HG02870 (cell line): ENCODE data around the gene CCDC187.
"Not testable (repeated sequence)": the region's sequence is repeated elsewhere in the genome, so short reads cannot be mapped to it uniquely, and the experiment has no call there.

Experiments
- ATAC-seq: cut with Tn5 transposase; IDR thresholded peaks from one replicate; pipeline ENCODE4 v1.9.1; 2021; ENCODE audit warnings: mild to moderate bottlenecking, moderate library complexity; ENCODE audit not compliant: unreplicated experiment

CCDC187 gene

DNA sequence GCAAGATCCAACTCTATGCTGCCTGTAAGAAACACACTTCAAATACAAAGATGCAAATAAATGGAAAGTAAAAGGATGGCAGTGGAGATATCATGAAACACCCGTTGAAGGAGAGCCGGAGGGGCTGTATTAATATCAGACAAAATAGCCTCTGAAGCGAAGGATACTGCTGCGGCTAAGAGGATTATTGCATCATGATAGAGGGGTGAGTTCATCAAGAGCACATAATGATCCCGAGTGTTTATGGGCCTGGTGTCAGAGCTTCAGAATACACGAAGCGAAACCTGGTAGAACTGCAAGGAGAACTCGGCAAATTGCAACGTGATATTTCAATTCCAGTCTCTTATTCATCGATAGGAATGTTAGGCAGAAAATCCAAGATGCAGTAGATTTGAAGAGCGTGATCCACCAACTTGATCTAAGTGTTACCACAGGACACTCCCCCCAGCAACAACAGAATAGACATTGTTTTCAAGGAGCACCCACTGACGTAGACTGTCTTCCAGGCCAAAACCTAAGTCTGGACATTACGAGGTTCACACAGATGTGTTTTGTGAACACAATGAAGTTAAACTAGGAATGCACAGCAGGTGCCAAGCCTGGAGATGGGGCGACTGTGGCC lies 30.5 kb downstream of the CCDC187 start:
- ATAC-seq: no peak

- no peak for ATAC-seq
These were observed 33.7 kb downstream of the CCDC187 start for GRCh38 chr9:136270173-136270705.

DNA sequence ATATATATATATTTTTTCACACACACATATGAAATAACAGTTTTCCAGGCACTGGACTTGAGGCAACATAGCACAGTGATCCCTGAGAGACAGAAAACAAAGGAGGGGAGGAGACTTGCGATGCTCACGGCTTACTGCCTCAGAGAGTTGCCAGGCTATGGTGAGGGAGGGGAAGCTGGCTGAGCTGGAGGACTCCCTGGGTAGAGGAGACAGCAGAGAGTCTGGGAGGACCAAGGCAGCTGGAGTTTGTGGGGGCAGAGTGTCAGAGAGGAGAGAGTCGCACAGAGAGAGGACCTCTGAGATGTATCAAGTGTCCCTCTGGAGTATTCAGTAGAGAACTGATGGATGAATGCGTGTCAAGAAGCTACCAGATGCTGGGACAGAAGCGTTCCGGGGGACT lies 35.2 kb downstream of the CCDC187 start:
- ATAC-seq: no peak

DNA sequence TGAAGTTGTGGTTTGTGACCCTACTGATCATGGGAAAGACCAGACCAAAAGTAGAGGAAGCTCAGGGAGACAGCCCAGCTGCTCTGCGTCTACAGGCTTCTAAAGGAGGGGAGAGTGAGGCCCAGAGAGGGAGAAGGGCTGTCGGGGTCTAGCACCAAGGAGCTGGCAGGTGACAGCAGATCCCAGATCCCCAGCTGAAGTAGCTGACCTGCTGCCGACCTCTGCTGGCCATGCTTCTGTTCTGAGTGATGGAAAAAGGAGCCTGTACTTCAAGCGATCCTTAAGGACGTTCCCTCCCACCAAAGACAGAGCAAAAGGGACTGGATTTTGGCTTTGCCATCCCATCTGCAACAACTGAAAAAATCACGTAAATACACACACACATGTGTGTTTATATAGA lies 35.6 kb downstream of the CCDC187 start:
- ATAC-seq: no peak

GRCh38 chr9:136267261-136268111 lies 36.4 kb downstream of the CCDC187 start:
- ATAC-seq: peak; percentile 50

- not testable (repeated sequence) for ATAC-seq
These were observed 37.3 kb downstream of the CCDC187 start for GRCh38 chr9:136266641-136267040.

- ATAC-seq: no peak
These were observed 38.1 kb downstream of the CCDC187 start for GRCh38 chr9:136265561-136266355.

DNA sequence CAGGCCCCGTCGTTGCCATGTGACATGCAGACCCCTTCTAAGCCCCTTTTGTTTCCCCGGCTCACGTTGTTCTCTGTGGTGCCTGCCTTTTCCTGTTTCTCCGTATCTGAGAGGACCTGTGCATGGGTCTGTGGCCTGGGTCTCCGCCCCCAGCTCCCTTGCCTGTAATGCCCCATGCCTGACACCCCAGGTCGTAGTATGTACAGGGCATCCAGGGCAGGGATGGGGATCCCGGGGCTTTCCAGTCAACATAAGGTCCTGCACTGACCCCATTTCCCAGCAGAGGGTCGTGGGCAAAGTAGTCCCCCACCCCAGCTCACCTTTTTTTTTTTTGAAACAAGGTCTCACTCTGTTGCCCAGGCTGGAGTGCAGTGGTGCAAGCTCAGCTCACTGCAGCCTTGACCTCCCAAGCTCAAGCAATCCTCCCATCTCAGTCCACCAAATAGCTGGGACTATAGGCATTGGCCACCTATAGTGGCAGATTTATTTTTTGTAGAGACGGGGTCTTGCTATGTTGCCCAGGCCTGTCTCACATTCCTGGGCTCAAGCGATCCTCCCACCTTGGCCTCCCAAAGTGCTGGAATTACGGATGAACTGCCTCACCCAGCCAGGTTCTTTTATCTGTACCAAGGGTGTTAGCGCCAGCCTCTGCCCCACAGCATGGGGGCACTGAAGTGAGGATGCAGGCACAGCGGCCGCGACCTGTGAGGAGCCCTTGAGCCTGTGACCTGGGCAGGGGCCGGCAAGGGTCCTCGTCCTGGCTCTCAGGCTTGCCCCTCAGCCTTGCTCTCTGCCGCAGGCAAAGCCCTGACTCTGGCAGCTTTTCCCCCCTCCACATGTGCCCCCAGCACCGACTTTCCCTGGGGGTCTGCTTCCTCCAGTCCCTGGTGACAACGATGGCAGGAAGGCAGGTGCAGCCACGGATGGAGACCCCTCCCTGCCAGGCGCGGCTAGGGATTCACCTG lies 39.2 kb downstream of the CCDC187 start:
- ATAC-seq: no peak

- ATAC-seq: no peak
These were observed 39.9 kb downstream of the CCDC187 start for GRCh38 chr9:136264031-136264430.

- ATAC-seq: no peak
These were observed 41.2 kb downstream of the CCDC187 start for GRCh38 chr9:136262671-136263178.

DNA sequence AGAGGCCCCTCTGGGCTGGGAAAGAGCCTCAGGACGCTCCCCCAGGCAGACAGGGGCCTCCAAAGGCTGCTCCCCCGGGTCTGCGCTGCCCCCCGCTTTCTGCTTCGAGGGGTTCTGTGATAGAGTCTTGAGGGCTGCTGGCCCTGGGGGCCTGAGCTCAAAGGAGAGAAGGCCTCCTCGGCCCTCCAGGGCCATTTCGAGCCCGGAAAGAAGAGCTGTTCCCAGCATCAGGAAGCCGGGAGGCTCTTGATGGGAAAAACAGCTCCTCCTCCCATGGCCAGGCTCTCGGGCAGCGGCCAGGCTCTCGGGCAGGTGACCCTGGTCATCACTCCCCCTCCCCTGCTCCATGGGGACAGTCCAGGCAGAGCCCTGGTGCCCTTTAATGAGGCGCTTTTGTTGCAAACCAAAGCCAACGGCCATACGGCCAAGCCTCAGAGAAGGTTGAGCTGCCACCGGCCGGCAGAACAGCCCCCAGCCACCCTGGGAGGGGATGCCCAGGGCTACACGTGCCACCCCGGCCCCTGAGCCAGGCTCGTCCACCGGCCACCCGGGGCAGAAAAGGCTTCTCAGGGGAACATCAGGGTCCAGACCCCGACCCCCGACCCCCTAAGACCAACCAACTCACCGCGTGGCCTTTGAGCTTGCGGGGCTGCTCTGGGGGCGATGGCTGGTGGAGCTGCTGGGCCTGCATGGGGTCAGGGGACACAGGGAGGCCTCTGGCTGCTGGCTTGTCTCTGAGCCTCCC lies 42.0 kb downstream of the CCDC187 start:
- no peak for ATAC-seq

GRCh38 chr9:136260936-136261472 lies 42.9 kb downstream of the CCDC187 start:
- ATAC-seq: no peak

GRCh38 chr9:136260521-136260920 lies 43.4 kb downstream of the CCDC187 start:
- ATAC-seq: no peak

DNA sequence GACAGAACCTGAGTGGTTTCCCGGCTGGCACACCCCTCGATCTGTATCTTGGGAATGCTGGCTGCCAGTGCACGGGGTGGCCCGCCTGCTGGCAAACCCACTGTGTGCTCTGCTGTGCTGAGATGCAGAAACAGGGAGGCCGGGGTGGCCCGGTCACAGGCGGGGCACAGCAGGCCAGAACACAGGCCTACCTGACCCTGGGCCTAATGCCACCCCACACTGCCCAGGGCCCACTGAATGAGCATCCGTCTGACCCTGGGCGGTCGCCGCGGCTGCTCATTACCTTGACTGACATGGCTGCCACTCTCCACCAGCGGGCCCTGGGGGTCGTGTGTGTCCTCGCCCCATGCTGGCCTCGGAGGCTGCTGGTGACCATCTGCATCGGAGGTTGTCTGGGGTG lies 44.1 kb downstream of the CCDC187 start:
- no peak for ATAC-seq

DNA sequence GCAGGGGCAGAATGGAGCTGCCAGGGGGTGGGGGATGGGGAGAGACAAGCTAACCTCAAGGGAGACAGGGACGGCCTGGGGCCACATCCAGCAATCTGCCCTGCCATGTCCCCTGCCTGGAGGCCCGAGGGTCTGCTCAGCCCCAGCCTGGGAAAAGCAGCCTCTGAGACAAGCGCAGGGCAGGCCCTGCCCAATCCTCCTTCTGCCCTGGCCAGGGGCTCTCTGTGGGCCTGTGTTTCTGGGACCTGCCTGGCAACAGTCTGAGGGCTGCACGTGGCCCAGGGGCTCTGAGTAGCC lies 44.4 kb downstream of the CCDC187 start:
- ATAC-seq: no peak

GRCh38 chr9:136258786-136259516 lies 44.9 kb downstream of the CCDC187 start:
- no peak for ATAC-seq

- no peak for ATAC-seq
These were observed 45.6 kb downstream of the CCDC187 start for GRCh38 chr9:136258299-136258625.

DNA sequence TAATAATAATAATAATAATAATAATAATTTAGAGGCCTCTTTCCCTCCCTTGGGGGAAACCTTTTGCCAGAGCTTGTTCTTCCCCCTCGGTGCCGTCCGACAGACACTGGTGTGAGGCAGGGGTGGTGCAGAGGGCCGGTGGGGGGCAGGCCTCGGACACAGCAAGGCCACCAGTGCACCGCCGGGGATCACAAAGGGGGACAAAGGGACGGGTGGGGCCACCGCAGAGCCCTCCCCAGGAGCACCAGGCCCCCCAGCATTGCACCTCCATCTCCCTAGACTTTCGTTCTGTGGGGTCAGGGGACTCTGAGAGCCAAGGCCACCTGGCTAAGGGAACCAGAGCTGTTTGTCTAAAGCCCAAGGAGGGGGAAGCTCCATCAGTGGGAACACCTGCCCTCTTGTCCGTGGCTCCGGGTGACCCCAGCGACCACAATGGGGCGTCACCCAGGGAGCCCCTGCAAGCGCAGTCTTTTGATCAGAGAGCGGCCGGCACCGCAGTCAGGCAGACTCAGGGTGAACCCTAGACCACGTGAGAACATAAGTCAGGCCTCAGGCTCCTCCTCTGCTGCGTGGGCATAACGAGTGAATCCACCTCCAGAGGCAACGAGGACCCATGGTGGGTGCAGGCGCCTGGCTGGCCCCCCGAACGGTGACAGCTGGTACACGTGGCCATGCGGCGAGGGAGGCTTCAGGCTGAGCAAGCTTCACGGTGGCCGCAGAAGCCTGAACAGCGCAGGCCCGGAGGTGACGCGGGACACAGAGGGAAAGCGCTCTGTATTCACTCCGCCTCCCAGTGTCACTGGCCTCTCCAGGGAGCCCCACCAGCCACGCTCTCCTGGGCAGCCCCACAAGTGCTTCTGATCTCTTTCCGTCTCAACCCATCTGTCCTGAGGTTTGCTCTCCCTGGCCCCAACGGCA lies 46.3 kb downstream of the CCDC187 start:
- ATAC-seq: no peak
